ENCODE measurements around the gene MSI2.

Gene MSI2

GRCh38 chr17:57247261-57247660, 9.1 kb upstream of the MSI2 start:
- DNase-seq: no peak

GRCh38 chr17:57247913-57248312, 8.4 kb upstream of the MSI2 start:
- DNase-seq: no peak

DNA sequence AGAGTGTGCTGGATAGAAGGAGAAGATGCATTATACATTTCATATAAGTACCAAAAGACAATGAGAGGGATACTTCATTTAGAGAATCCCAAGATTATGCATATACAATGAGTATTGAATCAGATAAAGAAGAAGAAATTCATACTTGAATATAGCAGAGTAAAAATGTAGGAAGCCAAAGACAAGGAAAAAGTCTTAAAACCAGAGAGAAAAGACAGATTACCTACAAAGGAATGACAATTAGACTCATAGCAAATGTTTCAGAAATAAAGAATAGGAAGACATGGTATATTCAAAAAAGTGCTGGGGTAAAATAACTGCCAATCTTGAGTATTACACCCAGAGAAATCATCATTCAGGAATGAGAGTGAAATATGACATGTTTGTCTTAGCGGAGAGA, 6.8 kb upstream of the MSI2 start:
- DNase-seq: no peak

- DNase-seq: no peak
Observed at GRCh38 chr17:57251211-57251787, 5.0 kb upstream of the MSI2 start.

GRCh38 chr17:57253362-57254065, 2.8 kb upstream of the MSI2 start:
- no peak for DNase-seq

GRCh38 chr17:57255182-57255775, 1.0 kb upstream of the MSI2 start:
- no peak for DNase-seq

DNA sequence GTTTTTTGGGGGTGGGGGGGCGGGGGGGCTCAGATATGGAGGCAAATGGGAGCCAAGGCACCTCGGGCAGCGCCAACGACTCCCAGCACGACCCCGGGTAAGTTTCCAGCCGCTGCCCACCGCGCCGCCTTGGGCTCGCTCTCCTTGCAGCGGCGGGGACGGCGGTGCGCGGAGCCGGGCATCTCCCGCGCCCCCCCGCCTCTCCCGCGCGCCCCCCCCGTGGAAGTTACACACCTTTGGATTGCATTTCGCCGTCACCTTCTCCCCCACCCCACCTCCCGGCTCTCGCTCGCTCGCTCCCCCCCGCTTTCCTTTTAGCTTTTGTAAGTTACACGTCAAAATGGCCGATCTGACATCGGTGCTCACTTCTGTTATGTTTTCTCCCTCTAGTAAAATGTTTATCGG, 387 bp downstream of the MSI2 start:
- DNase-seq: no peak

DNA sequence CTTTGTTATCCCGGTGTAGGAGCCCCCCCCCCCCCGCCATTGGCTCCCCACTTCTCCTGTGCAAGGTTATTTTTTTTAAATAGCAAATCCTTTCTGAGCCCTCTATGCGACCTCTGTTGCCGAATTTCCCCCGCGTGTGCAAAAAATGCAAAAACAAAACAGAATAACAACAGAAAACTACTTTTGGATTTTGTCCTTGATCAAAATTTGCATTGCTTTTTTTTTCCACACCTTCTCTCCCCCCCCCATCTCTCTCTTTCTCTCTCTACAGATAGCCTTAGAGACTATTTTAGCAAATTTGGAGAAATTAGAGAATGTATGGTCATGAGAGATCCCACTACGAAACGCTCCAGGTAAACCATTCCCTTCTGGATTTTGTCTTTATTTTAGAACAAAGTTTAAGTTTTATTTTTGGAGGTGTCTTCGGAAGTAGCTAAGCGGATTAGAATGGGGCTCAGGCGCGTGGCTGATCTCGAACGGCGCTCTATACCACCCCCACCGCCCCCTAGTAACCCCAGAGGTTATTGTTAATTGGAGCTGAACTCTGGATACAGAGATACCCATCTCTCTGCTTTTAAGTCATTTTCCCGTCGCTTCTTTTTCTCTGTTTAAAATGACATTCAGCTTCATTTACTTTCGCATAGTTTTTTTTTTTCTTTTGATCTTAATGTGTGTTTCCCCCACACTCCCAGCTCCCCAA, 1.0 kb downstream of the MSI2 start:
- DNase-seq: peak; percentile 28

DNA sequence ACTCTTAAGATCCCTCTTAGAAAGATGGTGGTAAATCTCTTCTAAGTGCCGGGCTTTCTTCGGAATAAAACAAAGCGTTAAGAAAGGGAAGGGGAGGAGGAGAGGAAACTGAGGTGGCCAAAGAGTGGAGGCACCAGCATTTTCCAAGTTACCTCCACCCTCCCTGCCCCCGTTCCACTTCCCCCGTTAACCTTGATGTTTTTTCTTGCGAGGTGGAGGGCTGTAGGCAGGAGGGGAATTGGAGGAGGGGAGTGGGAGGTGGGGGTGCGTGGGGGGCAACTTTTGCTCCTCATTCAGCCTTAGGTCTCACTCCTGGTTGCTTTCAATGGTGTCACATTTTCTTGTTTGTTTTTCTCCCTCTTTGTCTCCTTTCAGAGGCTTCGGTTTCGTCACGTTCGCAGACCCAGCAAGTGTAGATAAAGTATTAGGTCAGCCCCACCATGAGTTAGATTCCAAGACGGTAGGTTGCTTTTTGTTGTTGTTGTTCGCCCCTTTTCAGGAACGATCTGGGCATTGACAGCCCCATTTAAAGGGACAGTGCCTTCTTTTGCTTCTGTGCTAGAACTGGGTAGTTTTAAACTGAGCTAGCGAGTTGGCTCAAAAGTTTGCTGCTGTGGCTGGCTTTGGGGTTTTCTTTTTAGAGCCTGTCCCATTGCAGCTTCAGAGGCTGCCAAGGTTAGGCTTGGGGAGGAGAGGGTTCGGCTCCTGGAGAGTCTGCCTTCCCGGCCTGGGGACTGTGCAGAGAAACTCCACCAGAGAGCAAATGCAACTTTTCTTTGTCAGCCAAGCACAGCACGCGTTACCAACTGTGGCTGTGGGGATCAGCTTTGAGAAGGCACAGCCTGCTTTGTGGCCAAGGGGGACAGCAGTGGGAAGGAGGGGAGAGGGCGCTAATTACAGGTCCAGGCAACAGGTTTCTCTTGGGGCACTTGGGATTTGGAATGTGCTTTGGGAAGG, 1.9 kb downstream of the MSI2 start:
- peak; percentile 34 for DNase-seq

GRCh38 chr17:57259306-57259705, 3.0 kb downstream of the MSI2 start:
- peak; percentile 53 for DNase-seq

DNA sequence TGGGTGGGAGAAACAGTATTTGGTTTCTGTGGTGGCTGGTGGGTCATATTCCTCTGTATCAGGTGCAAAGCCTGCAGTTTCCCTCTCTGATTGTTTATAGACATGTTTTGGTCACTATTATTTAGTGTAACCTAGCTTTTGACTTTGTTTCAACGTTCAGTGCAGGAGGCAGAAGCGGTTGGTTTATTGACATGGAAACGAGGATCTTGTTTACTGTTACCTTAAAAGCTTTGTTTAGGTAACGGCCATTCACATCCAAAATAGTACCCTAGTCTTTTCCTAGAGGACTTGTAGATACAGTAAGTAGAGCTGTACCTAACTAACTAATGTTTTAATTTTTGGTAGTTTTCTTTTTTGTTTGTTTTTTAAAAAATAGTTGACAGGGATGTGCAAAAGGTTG, 3.5 kb downstream of the MSI2 start:
- DNase-seq: peak; percentile 53

DNA sequence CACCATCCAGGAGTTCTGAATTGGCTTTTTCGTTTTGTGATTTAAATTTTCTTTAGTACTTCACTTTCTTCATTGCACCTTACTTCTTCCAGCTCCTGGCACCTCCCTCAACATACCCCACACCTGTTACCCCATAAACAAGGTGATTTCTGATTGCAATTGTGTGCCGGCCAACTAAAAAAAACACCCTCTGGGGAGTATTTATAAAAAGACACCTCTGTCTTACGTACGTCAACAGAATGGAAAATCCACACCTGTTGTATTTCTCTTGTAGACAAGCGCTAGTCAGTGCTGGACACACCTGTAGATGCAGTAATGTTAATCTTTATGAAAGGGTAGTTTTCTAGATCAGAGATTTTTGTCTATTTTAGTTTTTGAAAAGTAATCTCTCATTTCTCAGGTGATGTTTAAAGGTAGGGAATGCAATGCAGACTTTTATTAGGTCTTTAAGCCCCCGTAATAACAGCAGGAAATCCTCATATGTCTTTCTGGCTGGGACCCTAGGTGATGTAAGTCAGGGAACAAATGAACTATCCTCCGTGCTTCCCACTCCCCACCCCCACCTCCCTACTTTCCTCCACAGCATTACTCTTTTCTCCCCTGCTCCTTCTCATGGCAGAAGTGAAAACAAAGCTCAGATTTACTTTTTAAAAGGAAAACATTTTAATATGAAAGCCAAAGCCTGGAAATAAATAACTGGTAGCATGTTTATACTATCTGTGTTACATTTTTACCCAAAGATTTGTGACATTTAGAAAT, 4.2 kb downstream of the MSI2 start:
- DNase-seq: peak; percentile 48

DNA sequence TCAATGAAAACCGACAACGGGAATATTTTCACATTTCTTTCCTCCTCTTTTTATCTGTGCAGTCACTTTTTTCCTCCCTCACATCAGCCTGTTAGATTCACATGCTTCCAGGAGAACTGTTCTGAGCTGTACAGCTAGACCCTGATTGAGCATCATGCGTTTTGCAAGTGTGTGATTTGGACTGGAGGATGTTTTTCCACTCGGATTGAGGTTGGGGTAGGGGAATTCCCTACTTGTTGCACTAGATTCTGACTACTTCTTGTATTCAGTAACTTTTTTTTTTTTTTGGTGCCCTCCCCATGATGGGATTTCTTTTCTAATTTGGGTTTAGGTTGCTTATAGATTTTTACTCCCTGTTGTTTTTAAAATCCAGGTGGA, 4.8 kb downstream of the MSI2 start:
- no peak for DNase-seq

DNA sequence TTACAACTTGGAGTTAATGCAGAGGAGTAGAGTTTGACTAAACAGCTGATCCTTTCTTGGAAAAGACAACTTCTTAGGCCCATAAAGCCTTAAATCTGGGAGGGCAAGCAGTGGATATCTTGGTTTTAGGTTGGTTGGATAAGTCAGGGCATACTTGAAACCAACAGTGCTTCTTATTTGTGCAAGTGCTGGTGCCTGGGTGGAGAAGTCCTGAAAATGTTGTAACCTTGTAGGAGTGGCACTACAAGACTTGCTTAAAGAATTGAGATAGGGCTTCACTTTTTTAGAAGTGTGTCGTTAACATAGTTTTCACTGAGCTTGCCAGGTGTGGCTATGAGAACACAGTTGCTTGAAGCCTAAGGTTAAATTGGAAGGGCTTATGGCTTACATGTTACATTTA, 6.2 kb downstream of the MSI2 start:
- no peak for DNase-seq

- no peak for DNase-seq
Observed at GRCh38 chr17:57264250-57264649, 7.9 kb downstream of the MSI2 start.

DNA sequence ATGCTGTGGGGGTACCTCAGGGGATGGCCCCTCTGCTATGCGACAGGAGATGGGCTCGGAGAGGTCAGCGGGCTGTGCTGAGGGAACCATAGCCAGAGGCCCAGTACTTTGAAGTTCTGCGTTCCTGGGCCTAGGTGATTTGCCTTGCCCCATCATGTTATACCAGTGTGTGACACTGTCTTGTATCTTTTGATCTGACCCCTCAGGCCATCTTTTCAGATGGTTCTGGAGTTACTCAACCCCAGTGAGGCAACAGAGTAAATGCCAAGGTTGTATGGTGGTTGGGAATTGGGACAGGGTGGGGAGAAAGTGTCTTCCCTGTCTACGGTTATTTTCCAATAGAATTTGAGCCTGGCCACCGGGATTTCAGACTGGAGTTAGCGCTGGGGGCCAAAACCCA, 8.5 kb downstream of the MSI2 start:
- no peak for DNase-seq

GRCh38 chr17:57266902-57267311, 10.6 kb downstream of the MSI2 start:
- DNase-seq: no peak

DNA sequence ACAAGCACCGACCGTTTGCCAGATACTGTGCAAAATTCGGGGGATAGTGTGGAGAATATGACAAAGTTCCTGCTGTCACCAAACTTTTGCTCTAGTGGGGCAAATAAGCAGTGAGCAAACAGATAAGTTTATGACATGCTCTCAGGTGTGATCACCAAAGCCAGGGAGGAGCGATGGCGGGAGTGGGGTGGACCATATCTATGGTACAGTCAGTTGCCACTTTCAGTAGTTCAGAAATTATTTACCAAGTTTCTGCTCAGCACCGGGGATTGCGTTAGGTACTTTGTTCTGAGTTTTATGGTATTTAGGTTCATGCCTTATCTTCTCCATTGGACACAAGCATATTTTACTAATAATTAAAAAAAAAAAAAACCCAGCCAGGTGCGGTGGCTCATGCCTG, 11.9 kb downstream of the MSI2 start:
- DNase-seq: no peak

GRCh38 chr17:57269052-57269451, 12.7 kb downstream of the MSI2 start:
- no peak for DNase-seq

- no peak for DNase-seq
Observed at GRCh38 chr17:57269598-57270255, 13.4 kb downstream of the MSI2 start.

- no peak for DNase-seq
Observed at GRCh38 chr17:57270801-57271245, 14.5 kb downstream of the MSI2 start.

Measured in NCI-H1105 treated with DMSO at 0.1 percent for 48 hours (cell line).